ENCODE data around the gene SYNM.
A peak's percentile ranks its signal among the peaks of the same experiment; 100 is the strongest.

Gene SYNM

GRCh38 chr15:99167640-99168039 lies 62.8 kb downstream of the SYNM start:
- DNase-seq (ENCODE audit: low read depth): no peak

- no peak for DNase-seq (ENCODE audit: low read depth)
Observed at GRCh38 chr15:99168601-99169580, 64.0 kb downstream of the SYNM start.

GRCh38 chr15:99169769-99170311 lies 65.0 kb downstream of the SYNM start:
- DNase-seq (ENCODE audit: low read depth): peak; percentile 93

- no peak for DNase-seq (ENCODE audit: low read depth)
Observed at GRCh38 chr15:99170476-99171065, 65.7 kb downstream of the SYNM start.

- no peak for DNase-seq (ENCODE audit: low read depth)
Observed at GRCh38 chr15:99172171-99172570, 67.3 kb downstream of the SYNM start.

- DNase-seq (ENCODE audit: low read depth): no peak
Observed at GRCh38 chr15:99172989-99173388, 68.1 kb downstream of the SYNM start.

GRCh38 chr15:99174567-99175395 lies 69.9 kb downstream of the SYNM start:
- peak; percentile 93 for DNase-seq (ENCODE audit: low read depth)

GRCh38 chr15:99176757-99177156 lies 71.9 kb downstream of the SYNM start:
- DNase-seq (ENCODE audit: low read depth): peak; percentile 34

GRCh38 chr15:99177679-99178078 lies 72.8 kb downstream of the SYNM start:
- DNase-seq (ENCODE audit: low read depth): no peak

- peak; percentile 85 for DNase-seq (ENCODE audit: low read depth)
Observed at GRCh38 chr15:99180086-99180963, 75.4 kb downstream of the SYNM start.

GRCh38 chr15:99180964-99181306 lies 76.1 kb downstream of the SYNM start:
- DNase-seq (ENCODE audit: low read depth): no peak

- peak; percentile 41 for DNase-seq (ENCODE audit: low read depth)
Observed at GRCh38 chr15:99181545-99181971, 76.7 kb downstream of the SYNM start.

GRCh38 chr15:99182791-99183190 lies 77.9 kb downstream of the SYNM start:
- DNase-seq (ENCODE audit: low read depth): no peak
